Hepatic stellate cell (primary cell): ENCODE measurements around the gene TNFRSF11A.
A peak's percentile ranks its signal among the peaks of the same experiment; 100 is the strongest.

Experiments used
- DNase-seq: peaks from one replicate; pipeline ENCODE4 v3.0.0; 2011; ENCODE audit warnings: low spot score

Gene TNFRSF11A

GRCh38 chr18:62325806-62326645 is 916 bp downstream of the TNFRSF11A start:
- DNase-seq = no peak

GRCh38 chr18:62326646-62327348 is 1.7 kb downstream of the TNFRSF11A start:
- DNase-seq = no peak

GRCh38 chr18:62327977-62328376 is 2.9 kb downstream of the TNFRSF11A start:
- DNase-seq = no peak

- no peak for DNase-seq
Measured at GRCh38 chr18:62328586-62329525, 3.7 kb downstream of the TNFRSF11A start.

GRCh38 chr18:62329691-62330454 is 4.8 kb downstream of the TNFRSF11A start:
- DNase-seq = peak; percentile 73

GRCh38 chr18:62330650-62331049 is 5.5 kb downstream of the TNFRSF11A start:
- DNase-seq = no peak

- DNase-seq = no peak
Measured at GRCh38 chr18:62331581-62332356, 6.7 kb downstream of the TNFRSF11A start.

- no peak for DNase-seq
Measured at GRCh38 chr18:62332431-62332830, 7.3 kb downstream of the TNFRSF11A start.

GRCh38 chr18:62332964-62333695 is 8.0 kb downstream of the TNFRSF11A start:
- no peak for DNase-seq

- no peak for DNase-seq
Measured at GRCh38 chr18:62334120-62334519, 9.0 kb downstream of the TNFRSF11A start.

GRCh38 chr18:62335494-62335893 is 10.4 kb downstream of the TNFRSF11A start:
- no peak for DNase-seq

GRCh38 chr18:62336618-62337017 is 11.5 kb downstream of the TNFRSF11A start:
- DNase-seq = no peak

- no peak for DNase-seq
Measured at GRCh38 chr18:62337336-62337735, 12.2 kb downstream of the TNFRSF11A start.

GRCh38 chr18:62338446-62339105 is 13.5 kb downstream of the TNFRSF11A start:
- no peak for DNase-seq

GRCh38 chr18:62339106-62339988 is 14.2 kb downstream of the TNFRSF11A start:
- no peak for DNase-seq

- no peak for DNase-seq
Measured at GRCh38 chr18:62340996-62341395, 15.9 kb downstream of the TNFRSF11A start.

GRCh38 chr18:62341473-62341872 is 16.4 kb downstream of the TNFRSF11A start:
- no peak for DNase-seq

- DNase-seq = no peak
Measured at GRCh38 chr18:62342884-62343283, 17.8 kb downstream of the TNFRSF11A start.
